Urinary bladder (tissue), 4 donors: ENCODE results near the gene NAA35. TPM values are rescaled to one million over a fixed set of nuclear protein-coding genes. Genes with fewer than 3 reads are reported as not detected.
"Not testable (repeated sequence)": the region's sequence is repeated elsewhere in the genome, so short reads cannot be mapped to it uniquely, and the experiment has no call there.

Experiments used
- DNase-seq: peaks from one replicate; pipeline ENCODE4 v3.0.0-alpha.2; 2015; ENCODE audit errors: extremely low spot score
- H3K27ac ChIP-seq: one replicate; pipeline ENCODE4 v1.5.1; 2013; ENCODE audit warnings: low read depth, mild to moderate bottlenecking, moderate library complexity
- H3K36me3 ChIP-seq: one replicate; pipeline ENCODE4 v1.6.1; 2013; ENCODE audit warnings: mild to moderate bottlenecking, moderate library complexity; ENCODE audit not compliant: insufficient read depth
- H3K4me1 ChIP-seq: one replicate; pipeline ENCODE4 v1.6.1; 2013; ENCODE audit warnings: mild to moderate bottlenecking, moderate library complexity; ENCODE audit not compliant: insufficient read depth
- H3K4me3 ChIP-seq: one replicate; pipeline ENCODE4 v1.5.1; 2013; ENCODE audit warnings: low read depth, low read length
- WGBS: extraction: QIAGEN DNeasy Blood & Tissue Kit; methylation state at CpG from one replicate; pipeline ENCODE4 v1.1.7; 2013; 5-methylcytosine and 5-hydroxymethylcytosine counted together
- polyA plus RNA-seq: library from polyadenylated mRNA; stranded (reverse); fragments of 200-250 nt; gene quantifications from one replicate; pipeline ENCODE4 v1.2.3, GENCODE V29; 2013
- total RNA-seq: library from RNA; depleted of rRNA; stranded (reverse); fragments of >200 nt; gene quantifications from one replicate; pipeline ENCODE4 v1.2.3, GENCODE V29; 2014
- donor health status: healthy with polysubstance abuse.
- donor health status: healthy.

NAA35 gene
- total and polyA plus RNA-seq, 2 donors = 11.2 to 43.8 TPM

GRCh38 chr9:85931495-85931894, 9.5 kb upstream of the NAA35 start:
- 91% methylated on average over 2 of the region's 2 CpGs for WGBS
- DNase-seq = no peak
- Histone ChIP-seq H3K27ac (no peak overlapping the region), H3K4me1 (no peaks in the 10 kb centered on the region), H3K36me3 (no peaks in the 10 kb centered on the region), H3K4me3 (no peak overlapping the region)

GRCh38 chr9:85935950-85936349, 5.0 kb upstream of the NAA35 start:
- not testable (repeated sequence) for H3K4me1 ChIP-seq, H3K36me3 ChIP-seq, H3K4me3 ChIP-seq, DNase-seq, H3K27ac ChIP-seq
- 95% methylated on average over 14 of the region's 14 CpGs for WGBS

- no peaks in the 10 kb centered on the region for H3K36me3 ChIP-seq
- H3K4me1 ChIP-seq = no peaks in the 10 kb centered on the region
- H3K27ac ChIP-seq = no peak overlapping the region
- whole genome bisulfite sequencing = 24% methylated on average over 13 of the region's 13 CpGs
- H3K4me3 ChIP-seq = peak overlapping the region; percentile 34
- DNase-seq = no peak
These were observed 593 bp upstream of the NAA35 start for GRCh38 chr9:85940275-85940831.

GRCh38 chr9:85941622-85941940, 635 bp downstream of the NAA35 start:
- no peaks in the 10 kb centered on the region for H3K36me3 ChIP-seq
- no peaks in the 10 kb centered on the region for H3K4me1 ChIP-seq
- DNase-seq = no peak
- peak overlapping the region; percentile 83 for H3K27ac ChIP-seq
- H3K4me3 ChIP-seq = peak overlapping the region; percentile 88
- under 1% methylated on average over 15 of the region's 15 CpGs for WGBS

DNA sequence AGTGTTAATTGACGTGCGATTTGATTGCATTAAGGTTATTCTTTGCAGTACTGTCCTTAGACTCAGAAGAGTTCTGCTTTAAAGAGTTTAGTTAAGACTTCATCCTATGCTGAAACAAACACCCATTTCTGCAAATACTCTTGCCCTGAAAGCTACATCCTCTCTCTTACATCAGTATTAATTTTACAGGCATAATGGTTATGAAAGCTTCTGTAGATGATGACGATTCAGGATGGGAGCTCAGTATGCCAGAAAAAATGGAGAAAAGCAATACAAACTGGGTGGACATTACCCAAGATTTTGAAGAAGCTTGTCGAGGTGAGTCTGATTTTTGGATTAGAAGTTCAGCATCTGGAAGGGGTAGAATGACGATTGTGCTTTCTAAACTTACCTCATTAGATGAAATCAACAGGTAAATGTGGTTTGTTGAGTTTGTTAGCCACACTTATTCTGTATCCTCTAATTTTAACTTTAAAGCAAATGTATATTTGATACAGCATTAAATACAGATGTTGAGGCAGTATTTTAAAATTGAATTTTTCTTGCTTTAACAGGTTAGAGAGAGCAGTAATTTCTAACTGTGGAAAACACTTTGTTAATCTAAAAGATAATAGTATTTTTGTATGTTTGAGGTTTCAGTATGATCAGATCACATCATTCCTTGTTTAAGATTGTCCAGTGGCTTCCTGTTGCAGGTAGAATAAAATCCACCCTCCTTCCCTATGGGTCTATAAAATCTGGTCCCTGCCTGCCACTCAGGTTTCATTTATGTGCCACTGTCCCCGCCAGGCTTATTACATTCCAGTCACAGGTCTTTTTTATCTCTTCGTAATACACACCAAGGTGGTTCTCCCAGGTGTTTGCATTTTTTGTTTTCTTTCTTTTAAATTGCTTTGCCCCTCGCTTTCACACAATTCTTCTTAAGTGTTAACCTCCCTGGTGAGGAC, 1.3 kb downstream of the NAA35 start:
- no peaks in the 10 kb centered on the region for H3K4me1 ChIP-seq
- peak overlapping the region; percentile 88 for H3K4me3 ChIP-seq
- 45% methylated on average over 8 of the region's 8 CpGs for WGBS
- H3K27ac ChIP-seq = peak overlapping the region; percentile 23
- no peak for DNase-seq
- no peaks in the 10 kb centered on the region for H3K36me3 ChIP-seq

DNA sequence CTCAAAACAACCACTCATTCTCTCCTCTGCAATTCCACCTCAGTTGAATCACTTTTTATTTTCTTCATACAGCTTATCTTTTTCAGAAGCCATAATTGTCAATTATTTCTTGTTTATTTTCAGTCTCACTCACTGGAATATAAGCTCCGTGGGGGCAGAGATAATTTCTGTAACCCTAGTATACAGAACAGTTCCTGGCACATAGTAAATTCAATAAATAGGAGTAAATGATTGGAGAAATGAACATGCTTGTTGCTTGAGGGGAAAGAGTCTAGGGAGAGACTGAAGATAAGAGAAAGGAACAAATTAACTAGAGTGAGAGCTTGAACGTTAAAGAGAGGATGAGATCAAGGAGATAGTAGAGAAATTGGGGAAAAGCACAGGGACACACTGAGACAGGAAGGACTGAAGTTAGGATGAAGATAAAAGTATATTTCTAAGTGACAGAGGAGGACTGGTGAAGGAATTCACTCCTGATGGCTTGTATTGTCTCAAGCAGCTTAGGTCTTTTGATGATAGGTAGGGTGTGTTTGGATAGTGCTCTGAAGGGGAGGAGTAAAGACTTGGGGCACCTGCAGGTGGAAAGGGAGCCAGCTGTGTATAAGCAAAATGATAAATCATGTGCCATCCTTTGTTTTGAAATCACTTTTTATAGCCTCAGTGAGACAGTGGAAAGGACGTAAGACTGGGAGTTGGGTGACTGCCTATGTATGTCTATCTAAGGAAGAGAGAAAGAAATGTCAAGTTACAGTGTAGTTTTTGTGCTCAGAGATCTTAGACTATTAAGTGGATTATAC, 2.2 kb downstream of the NAA35 start:
- 24% methylated on average over 3 of the region's 3 CpGs for WGBS
- Histone ChIP-seq H3K27ac (peak overlapping the region; percentile 10), H3K4me3 (no peak overlapping the region), H3K36me3 (no peaks in the 10 kb centered on the region), H3K4me1 (no peaks in the 10 kb centered on the region)
- DNase-seq = no peak

- WGBS = 54% methylated on average over 1 of the region's 1 CpG
- H3K4me3 ChIP-seq = no peak overlapping the region
- DNase-seq = no peak
- H3K36me3 ChIP-seq = no peaks in the 10 kb centered on the region
- H3K4me1 ChIP-seq = no peaks in the 10 kb centered on the region
- H3K27ac ChIP-seq = peak overlapping the region; percentile 10
These were observed 2.9 kb downstream of the NAA35 start for GRCh38 chr9:85943757-85944430.

GRCh38 chr9:85944672-85945071, 3.7 kb downstream of the NAA35 start:
- Histone ChIP-seq H3K4me1 (no peaks in the 10 kb centered on the region), H3K4me3 (no peak overlapping the region), H3K27ac (no peak overlapping the region), H3K36me3 (no peaks in the 10 kb centered on the region)
- WGBS = 61% methylated on average over 2 of the region's 2 CpGs
- no peak for DNase-seq

DNA sequence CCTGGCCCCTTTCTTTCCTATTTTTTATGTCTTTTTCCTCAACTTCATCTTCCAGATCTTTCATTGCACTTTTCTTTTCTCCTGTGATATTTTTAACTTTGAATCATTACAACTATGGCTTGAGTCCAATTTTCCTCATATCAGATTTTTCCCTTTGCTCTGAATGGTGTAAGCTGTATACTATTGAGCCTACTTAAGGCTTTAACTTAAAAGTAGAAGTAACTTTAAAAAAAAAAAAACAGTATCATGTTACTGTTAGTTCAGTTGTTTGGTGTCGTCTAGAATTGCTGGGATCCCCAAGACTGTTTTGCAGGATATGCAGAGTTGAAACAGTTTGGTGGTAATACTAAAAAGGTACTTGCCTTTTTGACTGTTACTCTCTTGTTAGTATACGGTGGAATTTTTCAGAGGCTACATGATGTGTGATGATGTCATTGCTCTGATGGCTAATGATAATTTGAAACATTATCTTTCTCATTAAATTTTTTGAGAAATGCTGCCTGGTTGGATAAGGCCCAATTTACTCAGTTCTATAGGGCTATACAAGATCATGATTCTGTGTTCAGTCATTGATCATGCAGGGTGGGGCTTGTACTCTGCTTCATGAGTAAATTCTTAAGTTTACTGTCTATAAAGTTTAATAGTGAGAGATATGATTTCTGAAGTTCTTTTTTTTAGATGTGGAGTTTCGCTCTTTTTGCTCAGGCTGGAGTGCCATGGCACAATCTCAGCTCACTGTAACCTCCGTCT, 8.8 kb downstream of the NAA35 start:
- DNase-seq = no peak
- Histone ChIP-seq H3K4me3 (no peak overlapping the region), H3K4me1 (no peaks in the 10 kb centered on the region), H3K36me3 (no peaks in the 10 kb centered on the region), H3K27ac (no peak overlapping the region)
- WGBS = 62% methylated on average over 4 of the region's 4 CpGs

- no peak for DNase-seq
- Histone ChIP-seq H3K27ac (no peak overlapping the region), H3K36me3 (no peaks in the 10 kb centered on the region), H3K4me3 (no peak overlapping the region), H3K4me1 (no peaks in the 10 kb centered on the region)
- 64% methylated on average over 3 of the region's 3 CpGs for WGBS
These were observed 19.0 kb downstream of the NAA35 start for GRCh38 chr9:85959955-85960354.

DNA sequence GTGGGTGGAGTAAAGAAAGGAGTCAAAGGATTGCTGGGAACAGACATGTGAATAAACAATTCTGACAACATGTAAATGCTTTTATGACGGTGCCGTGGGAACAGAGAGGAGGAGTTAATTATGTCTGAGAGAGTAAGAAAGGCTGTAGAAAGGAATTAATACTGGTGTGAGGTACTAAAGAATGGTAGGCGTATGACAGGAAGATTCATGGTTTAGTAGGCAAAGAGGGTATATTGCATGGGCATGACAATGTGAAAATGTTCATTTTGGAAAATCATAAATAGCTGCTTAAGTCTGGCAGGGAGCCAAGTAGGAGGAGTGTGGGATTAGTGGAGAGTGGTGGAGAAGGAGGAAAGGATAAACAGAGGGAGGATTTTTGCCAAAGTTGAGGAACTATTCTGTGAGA, 19.7 kb downstream of the NAA35 start:
- 28% methylated on average over 3 of the region's 3 CpGs for WGBS
- DNase-seq = no peak
- Histone ChIP-seq H3K36me3 (no peaks in the 10 kb centered on the region), H3K4me1 (no peaks in the 10 kb centered on the region), H3K4me3 (no peak overlapping the region), H3K27ac (no peak overlapping the region)

GRCh38 chr9:85964526-85964925, 23.6 kb downstream of the NAA35 start:
- peaks cover under 1% of the 10 kb centered on the region for H3K36me3 ChIP-seq
- H3K4me3 ChIP-seq = no peak overlapping the region
- no peaks in the 10 kb centered on the region for H3K4me1 ChIP-seq
- 87% methylated on average over 3 of the region's 3 CpGs for WGBS
- DNase-seq = no peak
- H3K27ac ChIP-seq = no peak overlapping the region

DNA sequence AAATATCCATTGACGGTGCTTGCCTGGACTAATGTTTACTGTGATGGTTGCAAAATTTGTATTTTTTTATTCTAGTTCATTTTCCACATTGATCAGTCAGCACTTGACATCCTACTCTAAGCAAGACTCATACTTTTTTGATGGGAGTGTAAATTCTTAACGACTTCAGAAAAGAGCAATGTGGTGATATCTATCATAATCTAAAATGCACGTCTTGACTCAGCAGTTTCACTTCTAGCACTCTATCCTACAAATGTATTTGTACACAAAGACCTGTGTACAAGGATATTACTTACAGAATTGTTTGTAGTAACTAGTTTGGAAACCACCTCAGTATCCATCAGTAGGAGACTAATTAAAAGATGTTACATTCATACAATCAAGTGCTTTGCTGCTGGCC, 24.0 kb downstream of the NAA35 start:
- no peaks in the 10 kb centered on the region for H3K4me1 ChIP-seq
- no peak overlapping the region for H3K27ac ChIP-seq
- H3K36me3 ChIP-seq = peaks cover 2% of the 10 kb centered on the region
- no peak overlapping the region for H3K4me3 ChIP-seq
- DNase-seq = no peak
- WGBS = 89% methylated on average over 3 of the region's 3 CpGs
